Measurements from ENCODE around the gene TMEM163.

The TMEM163 gene

DNA sequence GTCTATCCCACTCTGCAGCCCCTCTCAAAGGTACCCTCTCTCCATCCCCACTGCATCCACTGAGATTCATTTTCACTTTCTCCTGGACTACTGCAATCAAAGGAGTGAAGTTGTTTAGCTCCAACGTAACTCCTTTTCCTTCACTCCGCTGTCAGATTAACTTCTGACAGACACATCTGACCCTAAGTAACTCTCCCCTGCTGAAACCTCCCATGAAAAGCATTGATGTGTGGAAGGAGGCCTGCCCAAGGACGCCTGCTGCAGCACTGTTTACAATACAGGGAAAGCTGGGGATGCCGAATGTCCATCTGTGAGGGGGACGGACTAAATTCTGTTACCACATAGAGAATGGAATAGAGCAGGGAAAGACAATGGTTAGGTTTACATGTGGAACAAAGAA lies 114.8 kb downstream of the TMEM163 start:
- H3K36me3 ChIP-seq (ENCODE audit: control insufficient read depth, low read length), result no peaks in the 10 kb centered on the region

GRCh38 chr2:134602666-134603065 lies 116.1 kb downstream of the TMEM163 start:
- Histone ChIP-seq H3K9me3 (ENCODE audit: control insufficient read depth, insufficient read depth, low read length) (no peaks in the 10 kb centered on the region; the same call in 1 of the 2 replicates), H3K4me2 (ENCODE audit: low read length) (no peak overlapping the region), H3K79me2 (ENCODE audit: control insufficient read depth, low read length) (no peaks in the 10 kb centered on the region), H3K4me1 (ENCODE audit: control insufficient read depth, low read length) (no peaks in the 10 kb centered on the region), H3K36me3 (ENCODE audit: control insufficient read depth, low read length) (no peaks in the 10 kb centered on the region), H3K27me3 (ENCODE audit: control insufficient read depth, low read length) (no peaks in the 10 kb centered on the region), H4K20me1 (ENCODE audit: control insufficient read depth, insufficient read depth, low read depth, low read length) (no peaks in the 10 kb centered on the region), H3K27ac (ENCODE audit: low read depth, low read length) (no peak overlapping the region), H3K4me3 (ENCODE audit: low read length) (no peak overlapping the region), H3K9me2 (replicated peaks; ENCODE audit: control insufficient read depth, low read length) (no peaks in the 10 kb centered on the region), H3F3A (ENCODE audit: control insufficient read depth, insufficient read depth) (no peaks in the 10 kb centered on the region)
- TF ChIP-seq EZH2phosphoT487 (IDR thresholded peaks at IDR 0.05; ENCODE audit: borderline replicate concordance, low read length), result no peak
- TF ChIP-seq, protein P1, sequence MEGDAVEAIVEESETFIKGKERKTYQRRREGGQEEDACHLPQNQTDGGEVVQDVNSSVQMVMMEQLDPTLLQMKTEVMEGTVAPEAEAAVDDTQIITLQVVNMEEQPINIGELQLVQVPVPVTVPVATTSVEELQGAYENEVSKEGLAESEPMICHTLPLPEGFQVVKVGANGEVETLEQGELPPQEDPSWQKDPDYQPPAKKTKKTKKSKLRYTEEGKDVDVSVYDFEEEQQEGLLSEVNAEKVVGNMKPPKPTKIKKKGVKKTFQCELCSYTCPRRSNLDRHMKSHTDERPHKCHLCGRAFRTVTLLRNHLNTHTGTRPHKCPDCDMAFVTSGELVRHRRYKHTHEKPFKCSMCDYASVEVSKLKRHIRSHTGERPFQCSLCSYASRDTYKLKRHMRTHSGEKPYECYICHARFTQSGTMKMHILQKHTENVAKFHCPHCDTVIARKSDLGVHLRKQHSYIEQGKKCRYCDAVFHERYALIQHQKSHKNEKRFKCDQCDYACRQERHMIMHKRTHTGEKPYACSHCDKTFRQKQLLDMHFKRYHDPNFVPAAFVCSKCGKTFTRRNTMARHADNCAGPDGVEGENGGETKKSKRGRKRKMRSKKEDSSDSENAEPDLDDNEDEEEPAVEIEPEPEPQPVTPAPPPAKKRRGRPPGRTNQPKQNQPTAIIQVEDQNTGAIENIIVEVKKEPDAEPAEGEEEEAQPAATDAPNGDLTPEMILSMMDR (IDR thresholded peaks at IDR 0.05; ENCODE audit: low read depth, low read length, poor library complexity, severe bottlenecking), result no peak

More for the DNA sequence above, 114.8 kb downstream of the TMEM163 start:
- TF ChIP-seq, protein P1 (IDR thresholded peaks at IDR 0.05; ENCODE audit: low read depth, low read length, poor library complexity, severe bottlenecking), result no peak
- no peak for TF ChIP-seq EZH2phosphoT487 (IDR thresholded peaks at IDR 0.05; ENCODE audit: borderline replicate concordance, low read length)
- Histone ChIP-seq H3F3A (ENCODE audit: control insufficient read depth, insufficient read depth) (no peaks in the 10 kb centered on the region), H4K20me1 (ENCODE audit: control insufficient read depth, insufficient read depth, low read depth, low read length) (no peaks in the 10 kb centered on the region), H3K27me3 (ENCODE audit: control insufficient read depth, low read length) (no peaks in the 10 kb centered on the region), H3K79me2 (ENCODE audit: control insufficient read depth, low read length) (no peaks in the 10 kb centered on the region), H3K4me2 (ENCODE audit: low read length) (no peak overlapping the region), H3K4me1 (ENCODE audit: control insufficient read depth, low read length) (no peaks in the 10 kb centered on the region), H3K27ac (ENCODE audit: low read depth, low read length) (no peak overlapping the region), H3K9me2 (replicated peaks; ENCODE audit: control insufficient read depth, low read length) (no peaks in the 10 kb centered on the region), H3K9me3 (ENCODE audit: control insufficient read depth, insufficient read depth, low read length) (no peaks in the 10 kb centered on the region; the same call in 1 of the 2 replicates), H3K4me3 (ENCODE audit: low read length) (no peak overlapping the region)

DNA sequence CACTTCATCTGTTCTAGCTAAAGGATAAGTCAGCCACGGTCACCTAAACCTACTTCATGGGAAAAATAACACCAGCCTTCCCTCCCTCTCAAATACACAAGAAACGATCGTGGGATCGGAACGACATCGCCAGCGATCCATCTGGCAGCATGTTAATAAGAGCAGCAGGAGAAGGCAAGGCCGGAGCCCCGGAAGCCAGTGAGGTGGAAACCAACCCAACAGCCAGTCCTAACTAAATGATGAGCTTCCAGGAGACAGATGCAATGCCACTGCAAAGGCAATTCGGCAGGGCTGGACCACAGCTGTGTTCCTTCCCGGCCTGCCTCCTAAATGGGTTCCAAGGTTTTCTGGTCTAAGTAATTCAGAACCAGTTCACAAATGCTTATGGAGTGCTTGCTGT lies 117.5 kb downstream of the TMEM163 start:
- no peaks in the 10 kb centered on the region for H4K20me1 ChIP-seq (ENCODE audit: control insufficient read depth, insufficient read depth, low read depth, low read length)
- H3K79me2 ChIP-seq (ENCODE audit: control insufficient read depth, low read length), result no peaks in the 10 kb centered on the region
- no peaks in the 10 kb centered on the region for H3K4me1 ChIP-seq (ENCODE audit: control insufficient read depth, low read length)
- H3F3A ChIP-seq (ENCODE audit: control insufficient read depth, insufficient read depth), result no peaks in the 10 kb centered on the region
- H3K4me3 ChIP-seq (ENCODE audit: low read length), result no peak overlapping the region
- H3K4me2 ChIP-seq (ENCODE audit: low read length), result no peak overlapping the region
- H3K9me2 ChIP-seq (replicated peaks; ENCODE audit: control insufficient read depth, low read length), result no peaks in the 10 kb centered on the region
- no peaks in the 10 kb centered on the region for H3K27me3 ChIP-seq (ENCODE audit: control insufficient read depth, low read length)
- no peak overlapping the region for H3K27ac ChIP-seq (ENCODE audit: low read depth, low read length)
- TF ChIP-seq EZH2phosphoT487 (IDR thresholded peaks at IDR 0.05; ENCODE audit: borderline replicate concordance, low read length), result no peak
- TF ChIP-seq, protein P1 (IDR thresholded peaks at IDR 0.05; ENCODE audit: low read depth, low read length, poor library complexity, severe bottlenecking), result no peak
- H3K36me3 ChIP-seq (ENCODE audit: control insufficient read depth, low read length), result no peaks in the 10 kb centered on the region
- no peaks in the 10 kb centered on the region; the same call in 1 of the 2 replicates for H3K9me3 ChIP-seq (ENCODE audit: control insufficient read depth, insufficient read depth, low read length)

All from DOHH2 (cell line).